ENCODE data around the gene MAGI1.
"Not testable (repeated sequence)": the region's sequence is repeated elsewhere in the genome, so short reads cannot be mapped to it uniquely, and the experiment has no call there.

The MAGI1 gene

GRCh38 chr3:65864357-65864904 is 174.3 kb downstream of the MAGI1 start:
- Histone ChIP-seq H3K79me2 (ENCODE audit: insufficient read depth, low read length) (no peaks in the 10 kb centered on the region), H3K27me3 (ENCODE audit: insufficient read depth, low read length, poor library complexity, severe bottlenecking) (no peaks in the 10 kb centered on the region), H3K4me1 (ENCODE audit: insufficient read depth, low read length, poor library complexity, severe bottlenecking) (peaks cover 21% of the 10 kb centered on the region), H2AFZ (ENCODE audit: low read length) (no peak overlapping the region), H4K20me1 (ENCODE audit: insufficient read depth, low read length, poor library complexity, severe bottlenecking) (no peaks in the 10 kb centered on the region), H3K4me2 (ENCODE audit: low read depth, low read length, poor library complexity, severe bottlenecking) (no peak overlapping the region), H3K9me3 (ENCODE audit: insufficient read depth, low read depth, low read length) (no peaks in the 10 kb centered on the region), H3K9me2 (replicated peaks; ENCODE audit: low read depth, low read length) (no peaks in the 10 kb centered on the region), H3F3A (ENCODE audit: low read depth) (no peaks in the 10 kb centered on the region), H3K36me3 (ENCODE audit: insufficient read depth, low read length) (no peaks in the 10 kb centered on the region), H3K4me3 (ENCODE audit: low read length, poor library complexity, severe bottlenecking) (no peak overlapping the region), H3K9ac (ENCODE audit: low read depth, low read length, poor library complexity, severe bottlenecking) (no peak overlapping the region)
- TF ChIP-seq CTCF (conservative IDR thresholded peaks at IDR 0.05; ENCODE audit: low read length) (no peak), EZH2phosphoT487 (IDR thresholded peaks at IDR 0.05; ENCODE audit: borderline replicate concordance) (no peak)

- H2AFZ ChIP-seq (ENCODE audit: low read length) = no peak overlapping the region
- H3K9ac ChIP-seq (ENCODE audit: low read depth, low read length, poor library complexity, severe bottlenecking) = no peak overlapping the region
- H3K36me3 ChIP-seq (ENCODE audit: insufficient read depth, low read length) = no peaks in the 10 kb centered on the region
- TF ChIP-seq CTCF (conservative IDR thresholded peaks at IDR 0.05; ENCODE audit: low read length) (no peak), EZH2phosphoT487 (IDR thresholded peaks at IDR 0.05; ENCODE audit: borderline replicate concordance) (no peak)
- no peak overlapping the region for H3K4me3 ChIP-seq (ENCODE audit: low read length, poor library complexity, severe bottlenecking)
- peaks cover 4% of the 10 kb centered on the region; the same call in 1 of the 2 replicates for H3F3A ChIP-seq (ENCODE audit: low read depth)
- no peaks in the 10 kb centered on the region for H3K79me2 ChIP-seq (ENCODE audit: insufficient read depth, low read length)
- H3K9me3 ChIP-seq (ENCODE audit: insufficient read depth, low read depth, low read length) = no peaks in the 10 kb centered on the region
- H3K4me1 ChIP-seq (ENCODE audit: insufficient read depth, low read length, poor library complexity, severe bottlenecking) = peaks cover 35% of the 10 kb centered on the region
- H4K20me1 ChIP-seq (ENCODE audit: insufficient read depth, low read length, poor library complexity, severe bottlenecking) = no peaks in the 10 kb centered on the region
- no peak overlapping the region for H3K4me2 ChIP-seq (ENCODE audit: low read depth, low read length, poor library complexity, severe bottlenecking)
- H3K9me2 ChIP-seq (replicated peaks; ENCODE audit: low read depth, low read length) = no peaks in the 10 kb centered on the region
- H3K27me3 ChIP-seq (ENCODE audit: insufficient read depth, low read length, poor library complexity, severe bottlenecking) = no peaks in the 10 kb centered on the region
Observed at GRCh38 chr3:65861718-65862117, 177.0 kb downstream of the MAGI1 start.

GRCh38 chr3:65859612-65860011 is 179.1 kb downstream of the MAGI1 start:
- H3K9ac ChIP-seq (ENCODE audit: low read depth, low read length, poor library complexity, severe bottlenecking); H2AFZ ChIP-seq (ENCODE audit: low read length); H3K9me3 ChIP-seq (ENCODE audit: insufficient read depth, low read depth, low read length); H3K27me3 ChIP-seq (ENCODE audit: insufficient read depth, low read length, poor library complexity, severe bottlenecking); H3K4me2 ChIP-seq (ENCODE audit: low read depth, low read length, poor library complexity, severe bottlenecking); H3K79me2 ChIP-seq (ENCODE audit: insufficient read depth, low read length); H3K4me3 ChIP-seq (ENCODE audit: low read length, poor library complexity, severe bottlenecking); H3K9me2 ChIP-seq (replicated peaks; ENCODE audit: low read depth, low read length); H4K20me1 ChIP-seq (ENCODE audit: insufficient read depth, low read length, poor library complexity, severe bottlenecking); H3K36me3 ChIP-seq (ENCODE audit: insufficient read depth, low read length): not testable (repeated sequence)
- Histone ChIP-seq H3K4me1 (ENCODE audit: insufficient read depth, low read length, poor library complexity, severe bottlenecking) (peaks cover 47% of the 10 kb centered on the region), H3F3A (ENCODE audit: low read depth) (peaks cover 14% of the 10 kb centered on the region)

- H3K9me2 ChIP-seq (replicated peaks; ENCODE audit: low read depth, low read length) = no peaks in the 10 kb centered on the region
- H3K4me3 ChIP-seq (ENCODE audit: low read length, poor library complexity, severe bottlenecking) = no peak overlapping the region
- no peaks in the 10 kb centered on the region for H3K27me3 ChIP-seq (ENCODE audit: insufficient read depth, low read length, poor library complexity, severe bottlenecking)
- no peak for TF ChIP-seq CTCF (conservative IDR thresholded peaks at IDR 0.05; ENCODE audit: low read length)
- TF ChIP-seq EZH2phosphoT487 (IDR thresholded peaks at IDR 0.05; ENCODE audit: borderline replicate concordance) = no peak
- H3K4me1 ChIP-seq (ENCODE audit: insufficient read depth, low read length, poor library complexity, severe bottlenecking) = peaks cover 56% of the 10 kb centered on the region
- H3F3A ChIP-seq (ENCODE audit: low read depth) = peaks cover 20% of the 10 kb centered on the region
- no peak overlapping the region for H2AFZ ChIP-seq (ENCODE audit: low read length)
- no peaks in the 10 kb centered on the region for H4K20me1 ChIP-seq (ENCODE audit: insufficient read depth, low read length, poor library complexity, severe bottlenecking)
- no peak overlapping the region for H3K9ac ChIP-seq (ENCODE audit: low read depth, low read length, poor library complexity, severe bottlenecking)
- H3K4me2 ChIP-seq (ENCODE audit: low read depth, low read length, poor library complexity, severe bottlenecking) = no peak overlapping the region
- no peaks in the 10 kb centered on the region for H3K36me3 ChIP-seq (ENCODE audit: insufficient read depth, low read length)
- H3K9me3 ChIP-seq (ENCODE audit: insufficient read depth, low read depth, low read length) = no peaks in the 10 kb centered on the region
- H3K79me2 ChIP-seq (ENCODE audit: insufficient read depth, low read length) = no peaks in the 10 kb centered on the region
Observed at GRCh38 chr3:65858749-65859148, 180.0 kb downstream of the MAGI1 start.

Measured in Loucy (cell line).